GM21825 (cell line): ENCODE results near the gene PNPLA5.

ENCODE experiments used
- ATAC-seq: cut with Tn5 transposase; IDR thresholded peaks from one replicate; pipeline ENCODE4 v1.9.1; 2021; ENCODE audit warnings: mild to moderate bottlenecking, moderate library complexity; ENCODE audit not compliant: unreplicated experiment

PNPLA5 gene

DNA sequence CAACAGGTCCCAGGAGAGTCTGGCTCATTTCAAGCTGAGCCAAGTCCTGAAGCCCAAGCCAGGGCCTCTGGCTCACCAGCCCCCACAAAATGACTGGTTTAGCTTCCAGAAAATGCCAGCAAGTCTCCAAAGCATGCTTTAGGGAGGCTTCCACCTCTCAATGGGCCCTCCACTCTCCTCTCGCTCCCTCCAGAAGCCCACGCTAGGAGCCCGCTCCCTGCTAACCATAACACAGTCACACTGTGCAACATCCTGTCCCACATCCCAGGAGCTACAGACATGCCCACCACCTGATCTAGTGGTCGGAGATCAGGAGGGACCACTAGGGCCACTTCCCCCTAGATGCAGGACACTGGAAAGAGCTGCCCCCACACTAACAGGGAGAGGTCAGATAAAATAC lies 36.4 kb downstream of the PNPLA5 start:
- no peak for ATAC-seq

DNA sequence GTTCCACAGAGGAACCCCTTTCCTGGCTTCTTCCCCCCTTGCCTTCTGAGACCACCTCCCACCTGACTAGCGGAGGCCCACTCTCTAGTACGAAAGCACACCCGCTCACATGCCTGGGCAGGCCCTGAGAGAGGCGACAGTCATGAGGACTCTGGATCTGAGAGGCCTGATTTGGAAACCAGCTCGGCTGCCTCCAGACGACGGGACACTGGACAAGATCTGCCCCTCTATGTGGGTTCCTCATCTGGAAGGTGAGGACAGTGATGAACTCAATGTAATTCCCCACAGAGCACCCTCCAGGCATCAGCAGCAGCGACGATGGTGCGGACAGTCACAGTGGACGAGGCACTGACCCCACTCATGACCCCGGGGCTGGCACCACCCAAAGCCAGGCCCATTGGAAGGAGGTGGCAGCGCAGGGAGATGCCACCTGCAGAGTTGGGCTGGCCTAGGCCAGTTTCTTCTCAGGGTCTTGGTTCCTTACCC lies 37.0 kb downstream of the PNPLA5 start:
- no peak for ATAC-seq

DNA sequence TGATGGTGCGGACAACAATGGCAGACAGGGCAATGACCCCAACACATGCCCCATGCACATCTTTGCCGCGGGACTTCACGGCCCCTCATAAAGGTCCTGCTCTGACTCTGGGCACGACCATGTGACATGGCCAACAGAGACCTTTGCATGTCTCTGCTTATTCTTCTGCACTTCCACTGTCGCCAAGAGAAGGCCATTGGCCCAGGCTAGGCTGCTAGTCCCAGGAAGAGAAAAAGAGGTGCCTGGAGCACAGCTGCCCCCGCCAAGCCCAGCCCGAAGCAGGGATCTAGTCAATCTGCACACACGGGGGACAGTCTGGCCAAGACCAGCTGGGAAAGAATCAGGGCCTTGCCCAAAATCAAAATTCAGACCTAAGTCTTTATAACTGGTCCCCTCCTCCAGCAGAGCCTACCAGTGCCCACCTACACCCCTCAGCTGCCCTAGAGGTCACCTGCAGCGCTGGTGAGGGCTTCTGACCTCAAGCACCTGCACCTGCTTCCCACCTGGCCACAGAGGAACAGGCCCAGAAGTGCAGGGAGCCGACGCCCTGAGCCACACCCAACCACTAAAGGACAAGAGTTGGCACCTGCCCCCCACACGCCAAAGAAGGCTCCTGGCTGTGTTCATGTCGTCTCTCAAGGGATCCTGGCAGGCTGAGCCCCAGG lies 37.6 kb downstream of the PNPLA5 start:
- ATAC-seq, result no peak

DNA sequence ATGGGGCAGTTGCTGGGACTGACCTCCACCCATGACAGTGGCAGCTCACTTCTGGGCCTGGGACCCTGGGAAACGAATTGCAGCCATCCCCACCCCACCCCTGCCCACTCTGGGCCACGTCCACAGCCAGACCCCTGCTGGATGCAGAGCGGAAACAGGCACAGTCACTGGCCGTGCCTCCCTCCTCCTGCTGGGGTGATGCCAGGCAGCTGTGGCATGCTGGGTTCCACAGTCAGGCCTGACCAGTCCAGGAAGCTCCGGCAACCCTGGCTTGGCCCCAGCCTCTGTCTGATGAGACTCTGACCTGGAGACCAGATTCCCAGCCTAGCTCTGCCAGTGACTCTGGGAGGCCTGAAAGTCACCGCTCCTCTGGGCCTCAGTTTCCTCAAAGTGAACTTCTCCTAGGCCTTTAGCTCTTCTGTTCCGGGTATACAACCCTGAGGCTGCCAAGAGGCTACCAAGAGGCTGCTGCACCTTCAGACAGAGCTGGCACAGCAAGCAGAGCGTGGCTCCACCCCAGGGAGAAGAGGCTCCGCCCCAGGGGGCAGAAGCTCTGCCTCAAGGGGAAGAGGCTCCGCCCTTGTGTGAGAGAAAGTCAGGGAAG lies 38.4 kb downstream of the PNPLA5 start:
- no peak for ATAC-seq

DNA sequence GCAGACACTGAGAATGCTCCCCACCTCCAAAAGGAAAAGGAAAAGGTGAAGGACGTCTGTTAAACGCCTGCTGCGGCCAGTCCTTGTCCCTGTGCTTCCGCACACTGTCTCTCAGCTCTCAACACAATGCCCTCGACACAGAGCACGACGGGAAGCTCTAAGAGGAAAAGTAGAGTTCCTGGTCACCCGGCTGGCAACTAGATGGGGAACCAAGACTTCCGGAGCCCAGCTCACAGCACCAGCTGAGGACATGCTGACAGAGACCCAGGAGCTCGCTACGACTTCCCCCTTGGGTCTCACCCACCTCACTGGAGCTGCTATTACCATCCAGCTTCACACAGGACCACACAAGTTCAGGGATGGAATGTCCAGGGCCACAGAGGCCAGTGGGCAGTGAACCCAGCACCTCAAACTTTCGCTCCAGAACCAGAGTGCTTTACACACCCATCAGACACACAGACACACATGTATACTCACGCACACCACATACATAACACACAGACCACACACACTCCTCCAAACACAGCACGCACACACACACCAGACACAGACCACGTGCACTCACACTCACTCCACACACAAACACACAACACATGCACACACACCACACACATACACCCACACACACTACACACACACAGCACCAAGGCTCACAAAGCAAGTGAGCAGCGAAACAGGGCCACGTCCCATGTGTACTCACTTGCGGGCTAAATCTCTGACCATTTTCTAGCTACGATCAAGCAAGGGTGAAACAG lies 39.1 kb downstream of the PNPLA5 start:
- no peak for ATAC-seq

DNA sequence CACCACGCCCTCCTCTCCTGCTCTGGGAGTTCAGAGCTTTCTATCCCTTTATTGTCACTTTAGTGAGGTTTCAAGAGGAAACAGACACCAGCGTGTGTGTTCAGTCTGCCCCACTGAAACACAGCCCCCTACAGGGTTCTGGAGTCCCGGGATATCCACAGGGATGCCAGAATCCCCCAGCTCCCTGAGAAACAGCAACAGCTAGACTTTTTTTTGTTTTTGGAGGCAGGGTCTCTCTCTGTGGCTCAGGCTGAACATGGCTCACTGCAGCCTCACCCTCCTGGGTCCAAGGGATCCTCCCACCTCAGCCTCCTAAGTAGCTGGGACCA lies 39.9 kb downstream of the PNPLA5 start:
- ATAC-seq, result no peak

DNA sequence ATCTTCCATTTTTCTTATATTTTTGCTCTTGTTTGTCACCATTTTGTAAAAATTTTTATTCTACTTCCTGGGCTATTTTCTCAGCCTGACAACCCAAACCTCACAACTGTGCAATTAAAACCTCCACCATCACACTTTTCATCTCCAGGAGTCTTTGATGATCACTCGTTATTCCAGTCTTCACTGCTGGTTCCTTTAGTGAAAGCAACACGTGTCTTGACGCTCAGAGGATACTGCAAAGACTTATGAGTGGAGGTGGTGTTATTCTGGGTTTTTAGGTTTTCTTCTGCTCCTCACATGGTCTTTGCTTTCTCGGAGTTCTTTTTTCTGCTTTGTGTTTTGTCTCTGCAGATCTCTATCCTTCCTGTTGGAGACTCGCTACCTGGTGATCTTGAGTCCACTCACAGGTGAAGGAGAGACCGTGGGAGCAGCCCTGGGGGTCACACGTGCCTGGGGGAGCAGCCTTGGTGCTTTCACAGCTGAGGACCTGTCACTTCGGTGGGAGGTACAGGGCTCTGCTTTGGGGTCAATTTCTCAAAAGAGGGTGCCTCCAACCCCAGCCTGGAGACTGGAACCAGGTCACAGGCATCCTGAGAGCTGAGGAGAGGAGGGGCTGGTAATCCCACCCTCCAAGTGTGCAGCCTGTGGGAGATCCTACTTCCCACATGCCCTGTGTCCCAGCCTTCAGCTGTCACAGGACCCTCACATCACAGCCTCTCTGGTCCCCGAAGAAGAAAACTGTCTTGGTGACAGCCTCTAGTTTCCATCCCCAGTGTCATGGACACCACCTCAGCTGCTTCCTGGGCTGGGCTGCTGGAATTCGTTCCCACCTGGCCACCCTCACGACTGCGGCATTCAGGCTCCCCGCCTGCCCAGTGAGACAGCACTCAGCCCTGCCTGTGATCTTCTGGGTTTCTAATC lies 40.5 kb downstream of the PNPLA5 start:
- ATAC-seq, result no peak

DNA sequence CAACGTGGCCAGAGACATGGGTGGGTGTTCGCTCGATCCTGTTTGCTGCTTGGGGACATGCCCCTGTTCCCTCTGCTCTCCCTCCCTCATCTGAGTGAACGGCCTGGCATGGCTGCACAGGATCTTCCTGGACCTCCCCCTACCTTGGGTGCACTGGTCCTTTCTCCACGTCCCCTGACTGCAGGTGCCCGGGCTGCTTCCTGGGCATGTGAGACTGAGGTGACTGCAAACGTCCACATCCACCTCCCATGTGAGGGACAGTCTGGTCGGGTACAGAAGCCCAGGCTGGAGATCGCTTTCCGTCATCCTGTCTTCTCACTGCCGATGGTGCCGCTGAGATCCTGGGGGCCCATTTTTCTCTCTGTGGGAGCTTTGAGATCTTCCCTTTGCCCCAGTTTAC lies 41.3 kb downstream of the PNPLA5 start:
- no peak for ATAC-seq

DNA sequence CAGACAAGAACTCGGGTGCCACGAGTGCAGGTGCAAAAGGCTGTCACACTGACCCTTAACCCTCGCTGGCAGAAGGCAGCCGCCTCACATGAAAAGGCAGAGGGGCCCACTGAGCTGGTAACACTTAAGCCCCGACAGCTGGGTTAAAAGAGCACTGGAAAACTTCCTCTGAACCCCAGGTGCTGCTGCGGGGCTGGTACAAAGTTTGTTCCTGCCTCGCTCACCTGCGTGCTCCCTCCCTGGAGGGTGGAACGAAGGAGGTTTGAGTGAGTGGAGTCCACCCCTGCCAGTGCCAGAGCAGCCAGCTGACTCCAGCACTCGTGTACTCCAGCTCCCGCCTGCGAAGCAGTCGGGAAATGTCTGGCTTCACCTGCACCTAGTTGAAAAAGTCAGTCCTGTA lies 42.1 kb downstream of the PNPLA5 start:
- no peak for ATAC-seq

DNA sequence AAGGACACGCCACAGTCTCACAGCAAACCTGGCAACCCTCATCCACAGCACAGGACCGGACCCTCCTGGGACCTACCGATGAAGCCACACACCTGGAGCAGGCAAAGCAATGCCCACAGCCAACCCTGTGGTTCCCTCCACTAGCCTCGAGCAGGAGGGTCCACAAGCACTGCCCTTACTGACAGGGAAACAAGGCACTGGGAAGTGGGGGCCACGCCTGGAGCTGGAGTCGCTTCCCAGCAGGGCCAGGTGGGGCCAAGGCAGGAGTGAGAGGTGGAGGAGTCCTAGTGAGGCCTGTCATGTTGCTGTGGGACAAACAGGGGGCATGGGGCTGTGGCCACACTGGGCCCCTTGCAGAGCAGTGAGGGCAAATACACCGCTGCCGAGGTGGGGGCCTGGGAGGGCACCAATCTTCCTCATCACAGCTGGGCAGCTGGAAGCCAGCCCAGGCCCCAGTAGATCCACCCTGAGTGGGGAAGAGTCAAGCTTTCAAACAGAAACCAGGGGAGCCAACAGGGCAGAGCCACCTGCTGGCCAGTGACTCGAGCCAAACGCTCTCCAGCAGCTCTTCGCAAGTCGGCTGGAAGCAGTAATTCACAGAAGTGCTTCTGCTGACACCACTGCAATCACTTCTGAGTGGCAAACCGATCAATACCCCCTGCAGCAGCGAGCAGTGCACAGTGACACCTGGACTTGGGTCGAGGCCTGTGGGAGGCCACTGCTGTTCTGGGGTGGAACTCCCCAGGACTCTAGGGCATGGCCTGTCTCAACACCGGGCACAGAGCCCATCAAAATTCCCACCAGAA lies 43.2 kb downstream of the PNPLA5 start:
- no peak for ATAC-seq

DNA sequence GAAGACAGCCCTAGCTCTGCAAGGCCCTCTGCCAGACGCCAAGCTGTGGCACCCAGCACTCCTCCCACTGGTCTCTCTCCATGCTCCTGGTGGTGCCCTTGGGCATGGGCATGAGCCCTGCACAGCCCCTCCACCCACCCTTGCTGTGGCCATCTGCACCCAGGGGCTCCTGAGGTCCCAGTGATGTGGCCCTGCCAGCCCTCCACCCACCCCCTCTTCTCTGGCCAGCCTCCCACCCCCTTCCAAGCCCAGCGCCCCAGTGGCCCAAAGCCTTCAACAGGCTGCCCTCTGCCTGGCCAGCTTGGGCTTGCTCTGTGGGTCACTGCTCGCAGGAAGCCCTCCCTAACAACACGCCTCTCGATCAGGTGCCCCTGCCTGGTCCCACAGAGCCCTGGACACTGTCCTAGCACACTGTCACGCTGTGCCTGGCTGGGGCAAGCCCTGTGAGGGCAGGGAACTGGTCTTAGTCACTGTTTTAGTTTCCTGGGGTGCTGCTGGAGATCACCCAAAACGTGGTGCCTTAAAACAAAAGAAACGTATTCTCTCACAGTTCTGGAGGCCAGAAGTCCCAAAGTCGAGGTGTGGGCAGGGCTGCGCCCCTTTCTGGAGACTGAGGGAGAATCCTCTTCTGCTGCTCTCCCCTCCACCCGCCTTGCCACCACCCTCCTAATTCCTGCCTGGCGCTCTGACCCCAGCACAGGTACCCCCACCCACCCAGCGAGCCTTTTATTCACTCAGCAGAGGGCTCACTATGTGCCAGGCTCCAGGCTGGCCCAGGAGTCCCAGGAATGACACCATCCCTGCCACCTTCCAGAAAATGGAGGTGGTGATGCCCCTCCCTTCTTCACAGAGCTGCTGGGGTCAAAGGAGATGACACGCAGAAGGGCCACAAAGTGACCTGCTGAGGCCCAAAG lies 44.2 kb downstream of the PNPLA5 start:
- no peak for ATAC-seq

DNA sequence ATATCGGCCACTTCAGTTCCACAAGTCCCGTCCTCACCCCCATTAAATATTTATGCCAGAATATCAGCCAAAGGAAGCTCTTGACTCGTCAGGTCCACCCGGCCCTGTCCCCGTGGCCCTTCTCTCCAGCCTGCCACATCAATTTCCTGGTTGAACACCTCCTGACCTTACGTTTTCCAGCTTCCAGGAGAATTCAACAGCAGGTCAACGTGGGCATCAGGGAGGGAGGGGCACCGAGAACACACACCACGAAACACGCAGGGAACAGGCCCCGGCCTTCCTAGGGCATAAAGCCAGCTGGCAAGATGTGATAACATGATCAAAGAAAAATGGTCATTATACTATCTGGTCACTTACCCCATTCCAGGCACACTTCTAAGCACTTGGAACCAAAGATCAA lies 44.8 kb downstream of the PNPLA5 start:
- ATAC-seq, result no peak

DNA sequence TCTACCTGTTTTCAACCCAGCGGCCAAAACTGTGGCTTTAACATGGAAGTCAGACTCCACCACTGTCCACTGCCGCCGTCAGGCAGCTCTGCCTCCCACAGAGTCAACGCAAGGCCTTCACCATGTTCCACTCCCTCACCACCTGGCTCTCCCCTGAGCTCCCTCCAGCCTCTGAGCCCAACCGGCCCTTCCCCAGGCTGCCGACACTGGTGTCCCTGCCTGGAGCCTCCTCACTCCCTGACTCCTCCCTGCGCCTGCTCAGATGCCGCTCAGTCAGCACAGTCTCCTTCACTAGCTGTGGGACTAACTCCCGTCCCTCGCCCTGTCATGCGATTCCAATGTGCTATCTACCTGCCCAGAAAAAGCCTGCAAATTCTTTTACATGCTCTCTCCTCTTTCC lies 45.8 kb downstream of the PNPLA5 start:
- no peak for ATAC-seq

DNA sequence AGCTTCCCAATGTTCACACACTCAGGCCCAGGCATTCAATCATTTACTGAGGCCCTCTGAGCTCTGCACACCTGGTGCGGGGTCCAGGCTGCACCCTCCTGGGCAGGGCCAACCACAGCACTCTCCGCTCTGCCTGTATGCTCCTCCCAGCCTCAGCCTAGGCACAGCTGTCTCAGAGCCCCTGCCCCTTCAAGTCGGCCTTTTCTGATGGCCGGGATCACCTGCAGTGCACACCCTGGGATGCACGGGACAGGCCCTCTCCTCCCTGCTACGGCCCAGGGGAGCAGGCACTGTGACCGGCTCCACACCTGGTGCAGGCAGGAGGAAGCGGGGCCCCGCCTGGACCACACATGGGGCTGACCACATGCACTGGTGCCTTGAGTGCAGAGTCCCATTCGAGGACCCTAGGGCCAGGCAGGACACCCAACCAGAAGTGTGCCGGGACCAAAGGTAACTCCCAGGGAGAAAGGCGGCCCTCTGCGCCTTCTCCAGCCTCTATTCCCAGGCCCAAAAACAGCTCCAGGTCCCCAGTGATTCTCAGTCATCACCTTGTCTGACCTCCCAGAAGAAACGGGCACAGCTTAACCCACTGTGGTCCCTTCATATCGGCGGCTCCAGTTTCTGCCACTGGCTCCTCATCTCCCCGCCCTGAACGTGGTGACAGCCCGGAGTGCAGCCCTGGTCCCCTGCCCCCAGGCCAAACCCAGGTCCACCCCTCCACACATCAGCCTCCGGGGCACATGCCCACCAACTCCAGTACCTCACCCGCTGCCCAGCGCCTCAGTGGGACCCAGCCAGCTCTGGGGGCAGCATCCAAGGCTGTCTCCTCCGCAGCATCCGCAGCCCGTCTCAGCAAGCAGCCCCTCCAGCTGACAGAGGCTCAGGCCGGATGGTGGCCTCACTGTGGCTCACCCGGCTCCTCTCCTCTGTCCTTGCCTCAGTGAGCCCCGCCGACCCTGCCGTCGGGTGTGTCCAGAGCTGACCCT lies 47.0 kb downstream of the PNPLA5 start:
- no peak for ATAC-seq

DNA sequence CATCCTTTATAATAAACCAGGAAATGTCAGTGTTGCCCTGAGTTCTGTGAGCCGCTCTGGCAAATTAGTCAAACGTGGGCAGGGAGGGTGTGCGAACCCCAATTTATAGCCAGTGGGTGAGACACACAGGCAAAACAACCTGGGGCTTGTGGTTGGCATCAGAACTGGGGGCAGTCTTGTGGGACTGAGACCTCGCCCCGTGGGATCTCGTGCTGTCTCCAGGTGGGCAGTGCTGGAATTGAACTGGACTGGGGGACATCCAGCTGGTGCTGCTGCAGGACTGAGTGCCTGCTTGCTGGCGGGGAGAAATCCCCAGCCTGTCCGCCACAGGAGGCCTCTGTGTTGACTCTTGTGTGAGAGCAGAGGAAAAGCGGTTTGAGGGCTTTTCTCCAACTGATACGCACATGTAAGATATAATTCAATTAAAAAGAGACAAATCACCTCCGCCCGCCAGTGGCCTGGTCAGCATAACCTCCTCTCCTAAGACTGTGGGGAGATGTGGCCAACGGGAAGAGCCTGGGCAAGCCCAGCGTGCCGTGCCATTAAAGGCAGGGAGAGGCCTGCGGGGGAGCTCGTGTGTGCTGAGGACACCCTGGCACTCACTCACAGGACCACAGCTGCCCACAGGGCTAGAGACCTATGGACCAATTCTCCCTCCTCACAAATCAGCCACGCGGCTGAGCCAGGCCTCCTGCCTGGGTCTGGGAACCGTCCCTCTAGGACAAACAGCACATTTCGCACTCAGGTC lies 47.9 kb downstream of the PNPLA5 start:
- no peak for ATAC-seq

DNA sequence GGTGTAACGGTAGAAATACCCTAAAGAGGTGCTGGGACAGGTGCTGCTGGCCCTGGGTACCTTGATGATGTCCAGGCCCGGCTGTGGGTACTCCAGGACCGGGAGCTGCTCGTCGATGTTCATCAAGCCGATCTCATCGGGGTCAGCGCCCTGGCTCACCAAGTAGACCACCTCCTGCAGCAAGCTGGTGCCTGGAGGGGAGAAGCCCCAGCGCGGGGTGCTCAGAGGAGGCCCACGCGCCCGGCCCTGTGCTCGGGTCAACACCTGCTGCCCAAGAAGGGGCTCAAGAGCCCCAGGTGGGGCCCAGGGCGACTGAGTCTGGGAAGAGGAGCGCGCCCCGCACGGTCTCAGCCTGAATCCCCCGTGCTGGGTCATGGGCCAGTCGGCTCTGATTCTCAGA lies 50.1 kb downstream of the PNPLA5 start:
- ATAC-seq, result no peak

DNA sequence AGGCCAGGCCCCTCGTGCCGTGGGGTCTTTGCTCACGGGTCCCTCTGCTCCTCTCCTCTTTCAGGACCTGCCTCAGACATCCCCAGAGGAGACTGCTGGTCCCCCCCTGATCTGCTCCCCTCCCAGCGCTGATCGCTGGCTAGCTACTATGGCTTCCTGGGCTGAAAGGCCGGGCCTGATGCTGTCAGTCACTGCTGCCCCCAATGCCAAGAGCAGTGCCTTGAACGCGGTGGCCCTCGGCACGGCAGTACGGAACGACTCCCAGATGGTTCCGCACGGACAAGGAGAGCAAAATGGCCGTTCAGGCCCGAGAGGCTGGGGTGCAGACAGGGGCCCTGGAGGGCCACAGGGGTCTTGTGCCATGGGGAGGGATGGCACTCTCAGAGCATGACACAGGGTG lies 51.0 kb downstream of the PNPLA5 start:
- ATAC-seq, result no peak

DNA sequence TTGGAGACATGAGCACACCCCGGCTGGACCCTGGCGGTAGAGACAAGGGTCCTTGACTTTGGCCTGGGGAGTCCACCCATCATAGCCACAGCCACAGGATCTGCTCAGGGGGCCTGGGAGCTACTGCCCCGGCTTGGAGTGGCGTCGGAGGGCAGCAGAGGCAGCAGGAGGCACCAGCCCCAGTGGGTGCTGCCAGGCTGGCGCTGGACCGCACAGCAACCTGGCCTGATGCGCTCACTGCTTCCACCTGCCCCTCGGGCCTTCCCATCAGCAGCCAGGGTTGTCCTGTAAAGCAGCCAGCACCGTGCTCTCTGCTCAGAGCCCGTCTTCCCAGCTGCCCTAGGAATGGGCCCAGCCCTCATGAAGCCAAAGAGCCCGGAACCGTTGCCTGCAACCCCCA lies 51.4 kb downstream of the PNPLA5 start:
- no peak for ATAC-seq
